BJ (cell line): ENCODE data around the gene SLC44A5. TPM values are rescaled to one million over a fixed set of nuclear protein-coding genes. Genes with fewer than 3 reads are reported as not detected.
"Not testable (repeated sequence)": the region's sequence is repeated elsewhere in the genome, so short reads cannot be mapped to it uniquely, and the experiment has no call there.

Source experiments
- CTCF ChIA-PET: fragments of 350-600 bp; formaldehyde crosslinking; extraction: SDS; loops from one replicate; lab custom pipeline; 2021; ENCODE audit warnings: antibody characterized with exemption, inconsistent platforms; lab: Yijun Ruan, JAX
- POLR2A ChIA-PET: fragments of 300-600 bp; sonication (Branson Sonifier 250); formaldehyde crosslinking; extraction: SDS; loops from one replicate; lab custom pipeline; 2021; ENCODE audit warnings: antibody characterized with exemption; lab: Charles Lee
- DNase-seq: peaks from one replicate; pipeline ENCODE4 v3.0.0-alpha.2; 2011; ENCODE audit warnings: low read depth
- H3K27me3 ChIP-seq: 2 replicates; pipeline ENCODE4 v1.6.0; 2011; ENCODE audit warnings: low read length; ENCODE audit not compliant: control insufficient read depth, insufficient read depth
- H3K36me3 ChIP-seq: 2 replicates; pipeline ENCODE4 v1.5.1; 2011; ENCODE audit warnings: low read length; ENCODE audit not compliant: control insufficient read depth, insufficient read depth
- H3K4me3 ChIP-seq: 2 replicates; pipeline ENCODE4 v1.5.1; 2011; ENCODE audit warnings: low read depth, mild to moderate bottlenecking, control low read depth, low read length
- polyA plus RNA-seq: library from polyadenylated mRNA; depleted of rRNA; stranded (reverse); fragments of >200 nt; gene quantifications from 2 replicates; pipeline ENCODE4 v1.2.3, GENCODE V29; 2011
- TF ChIP-seq, protein P1 (sequence below): IDR thresholded peaks from 2 replicates; pipeline ENCODE4 v1.5.1; 2011; ENCODE audit warnings: low read depth, mild to moderate bottlenecking, control low read depth, inconsistent platforms, low read length, moderate library complexity; ENCODE audit not compliant: insufficient read depth

SLC44A5 gene
- polyA plus RNA-seq, 1 experiment: 0.07 TPM

DNA sequence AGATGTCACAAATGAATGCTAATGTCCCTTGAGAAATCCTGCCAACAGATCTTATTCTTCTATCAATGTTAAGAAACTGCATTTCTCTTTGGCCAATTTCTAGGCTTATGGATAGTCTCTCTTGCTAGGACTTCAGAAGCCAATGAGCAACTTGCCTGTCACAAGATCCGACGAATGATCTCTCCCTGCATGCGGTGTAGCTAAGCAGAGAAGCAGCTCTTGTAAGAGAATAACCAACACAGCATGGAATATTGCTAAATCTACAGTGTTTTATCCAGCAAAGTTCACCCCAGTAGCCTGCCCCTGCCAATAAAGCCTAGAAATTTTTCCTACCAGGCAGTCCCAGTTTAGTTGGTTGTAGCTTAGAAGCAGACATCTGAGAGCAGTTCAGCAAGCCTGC is 2.1 kb upstream of the SLC44A5 start:
- ChIA-PET POLR2A (no interaction called here), CTCF (no interaction called here)
- TF ChIP-seq, protein P1, sequence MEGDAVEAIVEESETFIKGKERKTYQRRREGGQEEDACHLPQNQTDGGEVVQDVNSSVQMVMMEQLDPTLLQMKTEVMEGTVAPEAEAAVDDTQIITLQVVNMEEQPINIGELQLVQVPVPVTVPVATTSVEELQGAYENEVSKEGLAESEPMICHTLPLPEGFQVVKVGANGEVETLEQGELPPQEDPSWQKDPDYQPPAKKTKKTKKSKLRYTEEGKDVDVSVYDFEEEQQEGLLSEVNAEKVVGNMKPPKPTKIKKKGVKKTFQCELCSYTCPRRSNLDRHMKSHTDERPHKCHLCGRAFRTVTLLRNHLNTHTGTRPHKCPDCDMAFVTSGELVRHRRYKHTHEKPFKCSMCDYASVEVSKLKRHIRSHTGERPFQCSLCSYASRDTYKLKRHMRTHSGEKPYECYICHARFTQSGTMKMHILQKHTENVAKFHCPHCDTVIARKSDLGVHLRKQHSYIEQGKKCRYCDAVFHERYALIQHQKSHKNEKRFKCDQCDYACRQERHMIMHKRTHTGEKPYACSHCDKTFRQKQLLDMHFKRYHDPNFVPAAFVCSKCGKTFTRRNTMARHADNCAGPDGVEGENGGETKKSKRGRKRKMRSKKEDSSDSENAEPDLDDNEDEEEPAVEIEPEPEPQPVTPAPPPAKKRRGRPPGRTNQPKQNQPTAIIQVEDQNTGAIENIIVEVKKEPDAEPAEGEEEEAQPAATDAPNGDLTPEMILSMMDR: no peak
- peaks cover 16% of the 10 kb centered on the region for H3K27me3 ChIP-seq
- no peak overlapping the region for H3K4me3 ChIP-seq
- no peak for DNase-seq
- H3K36me3 ChIP-seq: no peaks in the 10 kb centered on the region

DNA sequence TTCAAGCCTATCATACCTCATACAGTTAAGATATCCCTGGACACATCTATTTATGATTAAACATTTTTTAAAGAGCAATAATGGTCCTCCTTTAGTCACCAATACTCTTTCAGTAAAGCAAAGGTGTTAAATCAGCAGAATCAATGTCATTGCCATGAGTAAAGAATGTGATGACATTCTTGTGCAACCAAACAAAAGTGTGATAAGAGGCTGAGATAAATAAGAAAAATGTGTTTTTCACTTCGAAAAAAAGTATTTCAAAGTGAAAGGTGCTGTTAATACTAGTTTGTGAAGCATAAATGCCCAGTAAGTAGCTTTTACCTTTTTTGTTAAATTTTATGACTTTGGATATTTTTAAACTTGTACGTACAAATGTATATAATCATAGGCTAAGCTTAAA is 8.4 kb downstream of the SLC44A5 start:
- H3K36me3 ChIP-seq: no peaks in the 10 kb centered on the region
- no peaks in the 10 kb centered on the region for H3K27me3 ChIP-seq
- ChIA-PET POLR2A (no interaction called here), CTCF (no interaction called here)
- no peak overlapping the region for H3K4me3 ChIP-seq
- DNase-seq: no peak
- TF ChIP-seq, protein P1: no peak

DNA sequence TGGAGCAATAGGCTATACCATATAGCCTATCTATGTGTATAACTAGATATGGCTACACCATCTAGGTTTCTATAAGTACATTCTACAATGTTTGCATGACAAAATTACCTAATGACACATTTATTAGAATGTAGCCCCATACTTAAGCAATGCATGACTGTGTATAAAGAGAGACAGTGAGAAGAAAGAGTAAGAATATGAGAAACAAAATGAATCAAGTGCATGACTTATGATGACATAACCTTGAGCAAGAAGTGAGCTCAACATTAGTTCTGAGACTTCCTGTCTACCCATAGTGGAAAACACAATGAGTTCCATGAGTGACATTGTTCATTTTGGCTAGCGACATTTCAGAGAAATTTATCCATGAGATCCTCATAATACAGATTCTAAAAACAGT is 10.1 kb downstream of the SLC44A5 start:
- Histone ChIP-seq H3K4me3 (no peak overlapping the region), H3K36me3 (no peaks in the 10 kb centered on the region), H3K27me3 (no peaks in the 10 kb centered on the region)
- POLR2A ChIA-PET: no interaction called here
- DNase-seq: no peak
- CTCF ChIA-PET: no interaction called here
- TF ChIP-seq, protein P1: no peak

DNA sequence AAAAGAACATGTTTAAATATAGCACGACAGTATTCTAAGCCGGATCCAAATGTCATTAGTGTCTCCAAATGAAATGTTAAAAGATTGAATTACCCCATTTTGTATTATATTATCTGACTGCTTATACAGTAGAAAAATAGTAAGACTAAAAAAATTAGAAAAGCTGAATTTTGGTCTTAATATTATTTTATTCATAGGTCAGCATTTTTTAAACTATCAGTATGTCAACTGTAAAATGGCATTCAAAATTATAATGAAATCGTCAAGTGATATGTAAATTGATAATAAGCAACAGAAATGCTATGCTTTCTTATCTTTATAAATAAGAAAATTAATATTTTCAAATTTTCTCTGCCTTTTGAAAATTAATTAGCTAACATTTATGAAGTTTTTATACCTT is 16.6 kb downstream of the SLC44A5 start:
- TF ChIP-seq, protein P1: no peak
- no peak overlapping the region for H3K4me3 ChIP-seq
- ChIA-PET CTCF (no interaction called here), POLR2A (no interaction called here)
- H3K36me3 ChIP-seq: no peaks in the 10 kb centered on the region
- DNase-seq: no peak
- H3K27me3 ChIP-seq: no peaks in the 10 kb centered on the region

DNA sequence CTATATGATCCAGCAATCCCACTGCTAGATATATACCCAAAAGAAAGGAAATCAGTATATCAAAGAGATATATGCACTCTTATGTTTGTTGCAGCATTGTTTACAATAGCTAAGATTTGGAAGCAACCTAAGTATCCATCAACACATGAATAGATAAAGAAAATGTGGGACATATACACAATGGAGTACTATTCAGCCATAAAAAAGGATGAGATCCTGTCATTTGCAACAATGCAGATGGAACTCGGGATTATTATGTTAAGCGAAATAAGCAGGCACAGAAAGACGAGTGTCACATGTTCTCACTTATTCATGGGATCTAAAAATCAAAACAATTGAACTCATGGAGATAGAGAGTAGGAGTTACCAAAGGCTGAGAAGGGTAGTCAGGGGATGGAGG is 17.5 kb downstream of the SLC44A5 start:
- H3K36me3 ChIP-seq, CTCF ChIA-PET, POLR2A ChIA-PET, H3K4me3 ChIP-seq, DNase-seq, H3K27me3 ChIP-seq: not testable (repeated sequence)

DNA sequence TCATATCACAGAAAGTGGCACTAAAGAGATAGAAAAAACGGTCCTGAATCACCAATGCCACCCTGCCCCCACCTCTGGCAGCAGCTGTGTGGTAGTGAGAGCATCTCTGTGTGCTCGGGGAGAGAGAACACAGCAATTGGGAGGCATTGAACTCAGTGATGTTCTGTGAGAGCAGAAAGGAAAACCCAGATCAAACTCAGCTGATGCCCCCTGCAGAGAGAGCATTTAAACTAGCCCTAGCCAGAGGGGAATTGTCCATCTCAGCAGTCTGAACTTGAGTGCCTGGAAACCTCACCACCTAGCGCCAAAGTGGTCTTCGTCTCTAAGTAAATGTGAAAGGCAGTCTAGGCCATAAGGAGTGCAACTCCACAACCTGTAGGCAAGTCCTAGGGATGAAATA is 21.3 kb downstream of the SLC44A5 start:
- H3K27me3 ChIP-seq: no peaks in the 10 kb centered on the region
- TF ChIP-seq, protein P1: no peak
- CTCF ChIA-PET: no interaction called here
- H3K36me3 ChIP-seq: no peaks in the 10 kb centered on the region
- POLR2A ChIA-PET: no interaction called here
- DNase-seq: no peak
- H3K4me3 ChIP-seq: no peak overlapping the region
